Transverse colon (tissue), 4 donors: ENCODE data around the gene AP1AR. TPM values are rescaled to one million over a fixed set of nuclear protein-coding genes. Genes with fewer than 3 reads are reported as not detected.

ENCODE experiments used
- DNase-seq: peaks from one replicate; pipeline ENCODE4 v3.0.0-alpha.2; 2019
- H3K27ac ChIP-seq, 4 donors: fragments of 200-600 bp; sonication (generic); 2 replicates each; pipeline ENCODE4 v1.5.1; 2016 to 2018; ENCODE audit warnings: inconsistent platforms in 4 of 4
- H3K27me3 ChIP-seq: fragments of 200-600 bp; sonication (generic); 2 replicates; pipeline ENCODE4 v1.5.1; 2017; ENCODE audit warnings: inconsistent platforms
- H3K36me3 ChIP-seq, 4 donors: fragments of 200-600 bp; sonication (generic); 2 replicates each; pipeline ENCODE4 v1.5.1; 2017 to 2019; ENCODE audit warnings: inconsistent platforms in 4 of 4
- H3K4me1 ChIP-seq, 4 donors: fragments of 200-600 bp; sonication (generic); 2 replicates each; pipeline ENCODE4 v1.5.1; 2017 to 2020; ENCODE audit warnings: inconsistent platforms in 4 of 4
- H3K4me3 ChIP-seq, 4 donors: fragments of 200-600 bp; sonication (generic); 1 replicate in 1 of 4; 2 replicates in 3 of 4; pipeline versions ENCODE4 v1.5.1 to v1.6.1; 2017 to 2019; ENCODE audit warnings: inconsistent platforms in 4 of 4
- H3K9me3 ChIP-seq, 2 donors: fragments of 200-600 bp; sonication (generic); 2 replicates each; pipeline ENCODE4 v1.5.1; 2017 to 2019; ENCODE audit warnings: inconsistent platforms in 2 of 2
- CTCF ChIP-seq, 5 experiments: fragments of 200-600 bp in 3 of 5; fragments of 450-650 bp in 2 of 5; sonication (generic) in 3 of 5; IDR thresholded peaks; 1 replicate in 2 of 5; 2 replicates in 3 of 5; pipeline ENCODE4 v1.5.1; 2016 to 2017; ENCODE audit warnings: antibody characterized with exemption in 5 of 5, inconsistent platforms in 3 of 5, mild to moderate bottlenecking in 2 of 5, moderate library complexity in 1 of 5
- EP300 ChIP-seq: sonication (generic); formaldehyde crosslinking; IDR thresholded peaks from one replicate; pipeline ENCODE4 v1.6.1; 2017; ENCODE audit warnings: antibody characterized with exemption, low read depth
- POLR2A ChIP-seq: fragments of 450-650 bp; IDR thresholded peaks from one replicate; pipeline ENCODE4 v1.6.1; 2016; ENCODE audit warnings: antibody characterized with exemption, mild to moderate bottlenecking, moderate library complexity
- POLR2AphosphoS5 ChIP-seq, 3 donors: sonication (generic); formaldehyde crosslinking; IDR thresholded peaks; one replicate each; pipeline ENCODE4 v1.6.1; 2016; ENCODE audit warnings: antibody characterized with exemption in 3 of 3
- WGBS, 2 donors: methylation state at CpG; one replicate each; pipeline ENCODE4 v1.1.5; 2018; ENCODE audit warnings: low coverage in 1 of 2; 5-methylcytosine and 5-hydroxymethylcytosine counted together
- in situ Hi-C, 4 donors: fragments of 200-750 bp; cut with MboI; loops; one replicate each; pipeline versions ENCODE4 v1.15.0 to v1.15.1; 2017; ENCODE audit warnings: low sequenced_read_pairs in 3 of 4, low pct_ligation_motif_present in 1 of 4, low pct_unique_long_range_greater_than_20kb in 1 of 4
- intact Hi-C: fragments of 100-400 bp; cut with DNase I; formaldehyde crosslinking; loops from one replicate; pipeline ENCODE4 v1.15.1; 2023; ENCODE audit warnings: low total_unique reads
- total RNA-seq, 4 donors: library from RNA; depleted of rRNA; stranded (reverse); fragments of >200 nt; gene quantifications; one replicate each; pipeline ENCODE4 v1.1.0, GENCODE V29; 2016

The AP1AR gene
- total RNA-seq, 4 donors from 2014 or later: 9.8 to 41.8 (median 38.7) TPM

GRCh38 chr4:112287258-112287989 is 55.8 kb downstream of the AP1AR start:
- Histone ChIP-seq H3K9me3 (no peaks in the 10 kb centered on the region), H3K36me3 (no peaks in the 10 kb centered on the region), H3K4me1 (peaks cover 8 to 20% (median 14%) of the 10 kb centered on the region in 4 donors), H3K27ac (peak overlapping the region; percentile 17 to 88 (median 57)), H3K4me3 (no peak overlapping the region), H3K27me3 (no peaks in the 10 kb centered on the region)
- in situ Hi-C loops: loop anchor here in 1 of 4 donors (10.0 kb wide), 1 partner anchor 53 kb away; the partner anchor contains the start of gene AP1AR
- TF ChIP-seq CTCF (IDR thresholded peaks at IDR 0.05) (no peak), EP300 (no peak), POLR2AphosphoS5 (IDR thresholded peaks at IDR 0.05) (no peak), POLR2A (no peak)
- intact Hi-C loops: no loop called here
- peak; percentile 24 for DNase-seq
- 74 to 75% methylated on average over 5 to 8 of the region's 8 CpGs for WGBS, 2 donors

GRCh38 chr4:112288455-112288854 is 56.9 kb downstream of the AP1AR start:
- peak overlapping the region in 2 of 4 donors; percentile 3 to 88 for H3K27ac ChIP-seq
- no peaks in the 10 kb centered on the region for H3K9me3 ChIP-seq
- DNase-seq: no peak
- H3K27me3 ChIP-seq: no peaks in the 10 kb centered on the region
- in situ Hi-C loops (loop anchor here in 1 of 4 donors (10.0 kb wide), 1 partner anchor 54 kb away; the partner anchor contains the start of gene AP1AR), intact Hi-C loops (no loop called here)
- TF ChIP-seq POLR2AphosphoS5 (IDR thresholded peaks at IDR 0.05) (no peak), POLR2A (no peak), CTCF (IDR thresholded peaks at IDR 0.05) (no peak), EP300 (no peak)
- no peaks in the 10 kb centered on the region for H3K36me3 ChIP-seq
- peaks cover 8 to 17% (median 12%) of the 10 kb centered on the region in 4 donors for H3K4me1 ChIP-seq
- WGBS, 2 donors: 65 to 82% methylated on average over 3 of the region's 3 CpGs
- no peak overlapping the region for H3K4me3 ChIP-seq

- WGBS, 2 donors: 70 to 71% methylated on average over 9 to 10 of the region's 10 CpGs
- Histone ChIP-seq H3K9me3 (no peaks in the 10 kb centered on the region), H3K4me1 (peaks cover 3 to 7% (median 6%) of the 10 kb centered on the region in 4 donors), H3K27me3 (no peaks in the 10 kb centered on the region), H3K4me3 (no peak overlapping the region), H3K36me3 (no peaks in the 10 kb centered on the region), H3K27ac (peak overlapping the region in 1 of 4 donors; percentile 3)
- TF ChIP-seq CTCF (IDR thresholded peaks at IDR 0.05): no peak
- no peak for TF ChIP-seq EP300
- TF ChIP-seq POLR2AphosphoS5 (IDR thresholded peaks at IDR 0.05): no peak
- TF ChIP-seq POLR2A: no peak
- intact Hi-C loops: no loop called here
- in situ Hi-C loops: loop anchor here in 1 of 4 donors (10.0 kb wide), 1 partner anchor 55 kb away; the partner anchor contains the start of gene AP1AR
- no peak for DNase-seq
These were observed 58.0 kb downstream of the AP1AR start for GRCh38 chr4:112289407-112290253.

GRCh38 chr4:112290341-112290740 is 58.8 kb downstream of the AP1AR start:
- in situ Hi-C loops (no loop called here), intact Hi-C loops (no loop called here)
- no peak overlapping the region for H3K27ac ChIP-seq
- H3K27me3 ChIP-seq: no peaks in the 10 kb centered on the region
- no peak for DNase-seq
- no peaks in the 10 kb centered on the region for H3K36me3 ChIP-seq
- 77 to 93% methylated on average over 3 of the region's 3 CpGs for WGBS, 2 donors
- H3K4me1 ChIP-seq: peaks cover 0 to 7% (median 5%) of the 10 kb centered on the region in 4 donors
- H3K4me3 ChIP-seq: no peak overlapping the region
- no peaks in the 10 kb centered on the region for H3K9me3 ChIP-seq
- TF ChIP-seq POLR2AphosphoS5 (IDR thresholded peaks at IDR 0.05) (no peak), CTCF (IDR thresholded peaks at IDR 0.05) (no peak), POLR2A (no peak), EP300 (no peak)
